ENCODE data around the gene ADSS1.
"Not testable (repeated sequence)": the region's sequence is repeated elsewhere in the genome, so short reads cannot be mapped to it uniquely, and the experiment has no call there.

Gene ADSS1

DNA sequence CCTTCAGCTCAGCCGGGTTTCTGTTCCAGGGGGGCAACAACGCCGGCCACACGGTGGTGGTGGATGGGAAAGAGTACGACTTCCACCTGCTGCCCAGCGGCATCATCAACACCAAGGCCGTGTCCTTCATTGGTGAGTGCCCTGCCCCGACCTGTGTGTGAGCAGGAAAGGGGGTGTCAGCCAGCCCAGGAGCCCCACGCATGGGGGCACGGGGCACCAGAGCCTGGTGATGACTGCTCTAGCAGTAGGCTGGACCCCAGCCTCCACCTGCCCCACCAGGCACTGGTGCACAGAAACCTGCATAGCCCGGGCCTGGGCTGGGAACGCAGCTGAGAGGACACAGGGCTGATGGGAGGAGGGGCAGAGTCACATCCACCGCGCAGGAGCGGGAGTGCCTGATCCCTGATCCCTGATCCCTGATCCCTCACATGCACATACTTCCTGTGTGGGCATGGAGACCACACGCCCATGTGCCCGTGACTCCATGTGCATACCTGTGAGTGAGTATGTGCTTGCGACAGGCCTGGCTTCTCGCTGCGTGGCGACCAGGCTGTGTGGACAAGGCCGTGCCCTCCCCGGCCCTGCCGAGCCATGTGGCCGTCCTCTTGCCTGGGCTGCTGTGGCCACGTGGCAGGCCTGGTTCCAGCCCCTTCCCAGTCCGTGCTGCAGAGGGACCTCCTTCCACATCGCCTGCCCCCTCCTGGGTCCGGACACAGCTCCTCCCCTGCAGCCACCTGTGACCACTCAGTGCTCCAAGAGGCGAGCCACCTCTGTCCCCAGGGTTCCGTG, 11.2 kb downstream of the ADSS1 start:
- DNase-seq, result no peak

DNA sequence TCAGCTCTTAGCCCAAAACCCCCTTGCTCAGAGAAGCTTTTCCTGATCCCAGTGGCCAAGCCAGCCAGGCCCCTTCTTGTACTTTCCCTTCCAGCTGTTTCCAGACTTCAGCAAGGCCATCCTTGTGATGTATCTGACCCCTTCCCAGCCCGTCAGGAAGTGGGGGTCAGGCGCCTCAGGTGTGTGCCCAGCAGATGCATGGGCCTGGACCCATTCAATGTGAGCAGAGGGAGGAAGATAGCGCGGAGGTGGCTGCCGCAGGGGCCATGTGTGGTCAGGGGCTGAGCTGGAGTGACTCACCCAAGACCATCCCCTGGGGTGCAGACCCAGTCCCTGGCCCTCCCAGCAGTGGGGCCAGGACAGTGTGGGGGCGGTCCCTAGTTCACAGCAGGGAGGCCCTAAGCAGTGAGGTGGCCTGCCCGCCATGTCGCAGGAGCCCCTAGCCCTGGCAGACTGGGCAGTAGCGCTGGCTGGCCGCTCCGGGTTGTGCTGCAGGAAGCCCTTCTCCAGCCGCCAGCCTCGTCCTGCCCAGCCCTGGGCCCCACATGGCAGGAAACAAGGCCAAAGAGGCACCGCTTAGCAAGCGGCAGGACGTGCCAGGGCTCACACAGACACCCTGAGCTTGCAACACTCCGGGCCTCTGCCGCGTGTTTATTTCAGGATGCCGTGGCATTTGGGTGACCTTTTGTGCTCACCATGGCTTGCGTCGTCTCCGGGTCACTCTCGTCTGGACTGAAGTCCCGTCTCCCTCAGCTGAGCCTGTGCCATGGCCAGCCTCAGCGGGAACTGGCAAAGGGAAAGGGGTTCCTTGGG, 12.0 kb downstream of the ADSS1 start:
- DNase-seq, result no peak

DNA sequence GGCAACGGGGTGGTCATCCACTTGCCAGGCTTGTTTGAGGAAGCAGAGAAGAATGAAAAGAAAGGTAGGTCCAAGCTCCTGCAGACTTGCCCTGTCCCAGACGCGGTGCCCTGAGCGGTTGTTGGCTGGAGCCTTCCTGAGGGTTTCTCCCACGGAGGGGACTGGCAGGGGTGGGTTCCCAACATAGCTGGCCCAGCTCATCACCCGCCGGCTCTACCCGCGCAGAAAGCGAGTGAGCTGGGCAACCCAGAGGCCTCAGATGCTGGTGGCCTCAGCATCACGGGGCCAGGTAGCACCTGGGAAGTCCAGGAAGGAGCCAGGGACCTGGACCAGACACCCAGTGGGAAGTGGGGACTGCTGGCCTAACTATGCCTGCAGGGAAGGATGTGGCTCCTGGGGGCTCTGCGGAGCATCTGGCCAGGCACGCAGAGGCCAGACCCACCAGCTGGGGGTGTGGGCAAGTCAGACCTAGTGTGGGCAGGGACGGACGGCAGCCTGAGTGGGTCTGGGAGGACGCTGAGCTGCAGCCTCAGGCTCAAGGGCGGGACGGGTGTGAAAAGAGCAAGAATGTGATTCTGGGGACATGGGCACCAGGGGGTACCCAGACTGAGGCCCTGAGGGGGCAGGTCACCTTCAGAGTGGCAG, 14.5 kb downstream of the ADSS1 start:
- DNase-seq, result no peak

- no peak for DNase-seq
These were observed 15.0 kb downstream of the ADSS1 start for GRCh38 chr14:104739026-104739425.

GRCh38 chr14:104739546-104740516, 15.8 kb downstream of the ADSS1 start:
- no peak for DNase-seq

GRCh38 chr14:104741108-104741802, 17.2 kb downstream of the ADSS1 start:
- no peak for DNase-seq

DNA sequence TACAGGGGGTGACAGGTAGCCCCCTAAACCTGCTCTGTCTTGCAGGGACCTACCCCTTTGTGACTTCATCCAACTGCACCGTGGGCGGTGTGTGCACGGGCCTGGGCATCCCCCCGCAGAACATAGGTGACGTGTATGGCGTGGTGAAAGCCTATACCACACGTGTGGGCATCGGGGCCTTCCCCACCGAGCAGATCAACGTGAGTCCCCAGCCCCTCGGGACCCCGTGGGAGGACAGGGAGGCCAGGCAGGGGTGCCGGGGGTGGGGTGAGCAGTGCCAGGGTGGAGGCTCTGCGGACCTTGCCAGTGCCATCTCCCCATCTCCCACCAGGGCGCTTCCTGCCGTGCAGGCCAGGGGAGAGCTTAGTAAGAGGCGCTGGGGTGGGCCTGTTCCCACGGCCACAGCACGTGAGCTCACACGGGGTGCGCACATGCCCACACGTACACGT, 17.8 kb downstream of the ADSS1 start:
- DNase-seq, result no peak

DNA sequence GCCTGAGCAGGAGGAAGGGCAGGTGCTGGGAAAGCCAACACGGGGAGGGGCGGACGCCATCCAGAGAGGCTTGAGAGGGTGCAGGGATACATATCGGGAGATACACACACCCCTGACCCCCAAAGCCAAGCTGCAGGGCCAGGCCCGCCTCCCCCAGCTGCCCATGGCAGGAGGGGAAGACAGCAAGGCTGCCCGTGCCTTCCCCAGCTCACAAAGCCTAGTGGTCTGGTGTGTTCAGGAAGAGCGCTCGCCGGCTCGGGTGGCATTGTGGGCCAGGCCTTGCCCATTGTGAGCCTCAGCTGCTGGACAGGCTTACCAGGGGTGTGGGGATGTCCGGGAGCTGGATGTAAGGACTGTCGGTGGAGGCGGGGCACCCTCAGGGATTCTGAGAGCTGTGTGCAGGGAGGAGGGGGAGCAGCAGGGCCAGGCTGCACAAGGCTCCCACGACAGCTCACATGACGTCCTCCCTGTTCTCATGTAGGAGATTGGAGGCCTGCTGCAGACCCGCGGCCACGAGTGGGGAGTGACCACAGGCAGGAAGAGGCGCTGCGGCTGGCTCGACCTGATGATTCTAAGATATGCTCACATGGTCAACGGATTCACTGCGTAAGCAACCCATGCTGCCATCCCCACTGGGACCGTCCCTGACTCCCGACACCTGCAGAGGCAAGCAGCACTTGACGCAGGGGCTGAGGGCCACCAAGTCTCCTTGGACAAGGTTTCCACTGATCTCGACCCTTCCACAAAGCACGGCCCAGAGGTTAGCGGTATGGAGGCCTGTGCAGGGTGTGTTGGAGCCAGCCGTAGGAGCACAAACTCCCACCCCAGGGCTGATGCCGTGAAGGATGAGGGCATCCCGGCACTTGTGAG, 18.8 kb downstream of the ADSS1 start:
- DNase-seq, result no peak

- DNase-seq, result no peak
These were observed 19.7 kb downstream of the ADSS1 start for GRCh38 chr14:104743461-104744380.

DNA sequence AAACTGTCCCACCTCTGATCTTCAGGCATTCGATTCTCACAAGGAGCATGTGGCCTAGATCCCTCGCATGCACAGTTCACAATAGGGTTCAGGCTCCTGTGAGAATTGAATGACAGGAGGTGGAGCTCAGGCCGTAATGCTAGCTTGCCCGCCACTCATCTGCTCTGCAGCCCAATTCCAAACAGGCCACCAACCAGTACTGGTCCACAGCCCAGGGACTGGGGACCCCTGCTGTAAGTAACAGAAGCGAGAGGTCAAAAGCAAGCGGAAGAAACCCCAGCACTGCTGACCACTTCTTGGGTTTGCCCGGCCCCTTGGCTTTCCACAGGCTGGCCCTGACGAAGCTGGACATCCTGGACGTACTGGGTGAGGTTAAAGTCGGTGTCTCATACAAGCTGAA, 20.5 kb downstream of the ADSS1 start:
- no peak for DNase-seq

- no peak for DNase-seq
These were observed 21.4 kb downstream of the ADSS1 start for GRCh38 chr14:104745431-104745830.

GRCh38 chr14:104746071-104746545, 22.1 kb downstream of the ADSS1 start:
- peak in 1 of 2 donors; percentile 35 for DNase-seq

GRCh38 chr14:104746934-104747481, 23.0 kb downstream of the ADSS1 start:
- DNase-seq, result no peak

DNA sequence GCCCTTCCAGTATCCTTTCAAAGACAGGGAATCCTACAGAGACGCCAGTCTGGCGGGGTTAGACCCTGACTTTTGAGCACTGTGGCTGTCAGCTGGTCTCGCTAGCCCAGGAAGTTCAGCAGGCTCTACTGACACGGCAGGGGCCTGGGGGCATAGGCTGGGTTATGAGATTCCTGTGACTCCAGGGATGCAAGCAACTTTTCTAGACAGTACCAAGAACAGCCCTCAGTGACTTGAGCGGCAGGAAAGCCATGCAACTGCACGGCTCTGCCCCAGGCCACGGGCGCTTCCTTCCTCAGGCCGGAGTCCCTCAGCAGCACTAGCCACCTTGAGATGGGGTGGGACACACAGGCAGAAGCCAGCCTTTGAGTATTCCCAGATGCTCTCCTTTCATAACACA, 23.8 kb downstream of the ADSS1 start:
- no peak for DNase-seq

DNA sequence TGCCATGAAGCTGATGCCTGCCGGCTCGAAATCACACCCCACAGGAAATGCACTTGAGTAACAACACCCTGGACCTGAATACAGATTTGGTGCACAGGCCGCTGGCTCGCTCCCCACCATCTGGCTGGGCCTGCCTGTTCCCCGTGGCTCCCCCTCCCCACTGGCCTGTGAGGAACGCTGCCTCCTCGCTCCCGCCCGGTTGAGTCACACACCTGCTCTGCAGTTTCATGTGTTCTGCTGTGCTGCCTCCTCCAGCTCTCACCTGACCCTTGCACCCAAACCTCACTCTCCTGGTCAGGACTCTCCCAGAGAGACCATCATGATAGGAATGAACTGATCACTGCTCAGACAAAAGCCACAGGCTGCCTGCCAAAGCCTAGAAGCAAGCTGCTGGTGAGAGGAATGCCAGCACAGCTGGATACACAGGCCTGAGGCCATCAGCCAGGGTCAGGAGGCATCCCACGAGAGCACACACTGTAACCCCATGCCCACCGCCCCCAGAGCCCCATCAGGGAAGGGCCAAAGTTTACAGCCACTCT, 25.2 kb downstream of the ADSS1 start:
- no peak for DNase-seq

DNA sequence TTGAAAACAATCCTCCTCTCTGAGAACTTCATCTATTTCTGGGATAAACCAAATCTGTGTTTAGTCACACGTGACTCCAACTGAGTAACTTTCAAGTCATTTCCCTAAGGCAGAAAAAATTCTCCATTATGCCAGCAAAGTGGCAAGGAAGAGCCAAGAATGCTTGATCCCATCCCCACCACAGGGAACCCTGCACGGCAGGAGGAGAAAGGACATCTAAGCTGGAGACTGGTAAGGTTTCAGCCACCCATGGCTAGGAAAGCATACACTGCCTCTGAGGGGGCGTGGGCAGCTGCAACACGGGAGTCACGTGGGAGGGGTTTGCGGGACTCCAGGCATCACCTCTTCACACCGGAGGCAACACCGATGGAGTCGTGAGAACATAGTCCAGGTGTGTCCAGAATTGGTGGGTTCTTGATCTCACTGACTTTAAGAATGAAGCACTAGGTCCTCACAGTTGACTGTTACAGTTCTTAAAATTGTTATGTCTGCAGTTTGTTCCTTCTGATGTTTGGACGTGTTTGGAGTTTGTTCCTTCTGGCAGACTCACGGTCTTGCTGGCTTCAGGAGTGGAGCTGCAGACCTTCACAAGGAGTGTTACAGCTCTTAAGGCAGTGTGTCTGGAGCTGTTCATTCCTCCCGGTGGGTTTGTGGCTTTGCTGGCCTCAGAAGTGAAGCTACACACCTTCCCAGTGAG, 26.2 kb downstream of the ADSS1 start:
- no peak for DNase-seq

- not testable (repeated sequence) for DNase-seq
These were observed 26.7 kb downstream of the ADSS1 start for GRCh38 chr14:104750753-104751057.
